ENCODE results near the gene PCP4.

Gene PCP4

DNA sequence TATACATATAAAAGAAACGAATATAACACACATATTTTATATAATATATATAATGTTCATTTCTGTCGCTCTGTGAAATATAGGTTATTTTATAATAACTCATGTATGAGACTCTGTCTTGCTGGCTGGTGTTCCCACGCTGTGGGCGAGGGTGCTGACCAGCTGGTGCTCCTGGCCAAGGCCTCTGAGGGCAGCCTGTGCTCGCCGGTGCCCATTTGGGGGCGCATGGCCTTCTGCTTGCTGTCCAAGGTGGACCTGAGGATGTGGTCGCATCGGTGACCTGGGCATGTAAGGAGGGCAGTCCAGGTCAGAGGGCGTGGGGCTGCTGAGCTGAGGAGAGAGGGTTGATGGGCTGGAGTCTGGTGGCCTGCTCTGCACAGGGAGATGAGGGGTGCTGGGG lies 1.1 kb upstream of the PCP4 start:
- Histone ChIP-seq H3K27me3 (ENCODE audit: insufficient read depth, low read length) (no peaks in the 10 kb centered on the region; the same call in 1 of the 2 replicates), H3K9ac (ENCODE audit: low read depth, low read length) (no peak overlapping the region), H3K4me3 (ENCODE audit: low read length) (no peak overlapping the region), H3K36me3 (ENCODE audit: insufficient read depth, low read length) (no peaks in the 10 kb centered on the region), H3K9me3 (ENCODE audit: insufficient read depth, low read depth, low read length) (no peaks in the 10 kb centered on the region), H3K4me1 (ENCODE audit: insufficient read depth, low read length) (0 out of 2 replicates have a peak, but pooled peaks cover 5% of the 10 kb centered on the region), H3K27ac (ENCODE audit: low read depth, low read length) (no peak overlapping the region)
- 94% methylated on average over 9 of the region's 10 CpGs for WGBS

DNA sequence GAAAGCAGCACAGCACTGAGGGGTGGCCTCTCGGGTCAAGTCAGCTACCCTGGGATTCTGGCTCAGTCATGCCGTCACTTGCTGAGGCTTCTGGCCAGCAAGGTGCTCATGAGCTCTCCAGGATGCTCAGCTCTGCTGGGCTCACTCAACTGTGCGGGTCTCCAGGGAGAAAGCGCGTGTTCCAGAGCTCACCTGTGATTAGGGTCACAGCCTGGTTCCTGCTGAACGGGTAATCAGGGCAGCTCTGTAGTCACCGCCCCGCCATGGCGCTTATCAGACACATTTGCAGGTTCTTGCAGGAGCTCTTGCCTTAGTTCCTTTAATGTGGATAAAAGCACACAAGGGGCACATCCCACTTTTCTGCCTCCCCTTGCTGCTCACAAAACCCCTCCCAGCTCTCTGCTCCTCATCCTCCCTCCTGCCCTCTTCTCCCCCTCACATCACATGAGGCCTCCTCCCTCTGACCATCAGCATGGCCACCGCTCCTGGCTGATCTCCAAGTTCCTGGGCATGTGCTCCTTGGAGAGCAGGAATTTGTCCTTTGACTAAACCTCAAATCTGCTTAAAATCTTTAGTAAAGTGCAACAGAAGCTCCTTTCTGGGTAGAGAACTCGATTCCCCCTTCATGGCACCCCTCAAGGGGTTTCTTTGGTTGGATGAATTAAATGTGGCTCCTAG lies 2.0 kb downstream of the PCP4 start:
- H3K9ac ChIP-seq (ENCODE audit: low read depth, low read length): no peak overlapping the region
- H3K27ac ChIP-seq (ENCODE audit: low read depth, low read length): no peak overlapping the region
- 0 out of 2 replicates have a peak, but pooled peaks cover 5% of the 10 kb centered on the region for H3K4me1 ChIP-seq (ENCODE audit: insufficient read depth, low read length)
- H3K9me3 ChIP-seq (ENCODE audit: insufficient read depth, low read depth, low read length): no peaks in the 10 kb centered on the region
- WGBS: 90% methylated on average over 11 of the region's 11 CpGs
- H3K36me3 ChIP-seq (ENCODE audit: insufficient read depth, low read length): no peaks in the 10 kb centered on the region
- H3K4me3 ChIP-seq (ENCODE audit: low read length): no peak overlapping the region
- H3K27me3 ChIP-seq (ENCODE audit: insufficient read depth, low read length): no peaks in the 10 kb centered on the region; the same call in 1 of the 2 replicates

DNA sequence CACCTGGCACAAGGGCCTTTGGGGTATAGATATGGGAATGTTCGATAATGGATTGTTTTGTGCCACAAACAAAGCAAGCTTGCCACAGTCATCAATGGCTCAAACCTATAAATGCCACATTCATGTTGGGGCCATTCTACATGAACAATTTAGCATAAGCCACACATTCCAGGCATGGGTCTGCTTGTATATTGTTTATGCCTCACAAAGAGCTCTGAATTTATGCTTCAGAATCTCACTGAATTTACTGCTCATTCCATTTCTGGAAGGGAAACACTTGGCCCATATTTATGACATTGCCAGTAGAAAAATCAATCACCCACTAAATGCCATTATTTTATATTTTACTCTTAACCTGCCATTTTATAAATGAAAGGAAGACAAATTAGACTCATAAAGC lies 6.4 kb downstream of the PCP4 start:
- 75% methylated on average over 1 of the region's 1 CpG for WGBS
- H3K9me3 ChIP-seq (ENCODE audit: insufficient read depth, low read depth, low read length): no peaks in the 10 kb centered on the region
- H3K4me3 ChIP-seq (ENCODE audit: low read length): no peak overlapping the region
- H3K27ac ChIP-seq (ENCODE audit: low read depth, low read length): no peak overlapping the region
- H3K27me3 ChIP-seq (ENCODE audit: insufficient read depth, low read length): no peaks in the 10 kb centered on the region
- H3K4me1 ChIP-seq (ENCODE audit: insufficient read depth, low read length): no peaks in the 10 kb centered on the region
- no peak overlapping the region for H3K9ac ChIP-seq (ENCODE audit: low read depth, low read length)
- H3K36me3 ChIP-seq (ENCODE audit: insufficient read depth, low read length): no peaks in the 10 kb centered on the region

DNA sequence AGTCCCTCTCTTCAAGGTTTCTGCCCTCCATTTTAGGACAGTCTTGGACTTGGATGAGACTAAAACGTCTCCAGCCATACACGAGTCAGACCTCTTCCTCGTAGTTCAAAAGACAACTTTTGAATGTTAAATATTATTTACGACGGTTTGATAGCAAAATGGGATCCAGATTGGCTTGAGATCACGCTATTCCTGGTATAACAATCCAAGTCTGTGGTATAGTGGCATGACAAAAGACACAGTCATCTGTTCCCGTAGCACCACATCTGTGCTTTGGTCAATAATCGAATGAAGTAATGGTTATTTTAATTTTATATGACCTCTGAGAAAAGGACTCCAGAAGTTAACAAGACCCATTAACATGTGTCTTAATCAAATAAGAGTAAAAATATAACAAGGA lies 7.0 kb downstream of the PCP4 start:
- no peaks in the 10 kb centered on the region for H3K4me1 ChIP-seq (ENCODE audit: insufficient read depth, low read length)
- H3K27me3 ChIP-seq (ENCODE audit: insufficient read depth, low read length): no peaks in the 10 kb centered on the region
- H3K9me3 ChIP-seq (ENCODE audit: insufficient read depth, low read depth, low read length): no peaks in the 10 kb centered on the region
- no peak overlapping the region for H3K4me3 ChIP-seq (ENCODE audit: low read length)
- no peak overlapping the region for H3K27ac ChIP-seq (ENCODE audit: low read depth, low read length)
- 94% methylated on average over 8 of the region's 8 CpGs for WGBS
- H3K36me3 ChIP-seq (ENCODE audit: insufficient read depth, low read length): no peaks in the 10 kb centered on the region
- H3K9ac ChIP-seq (ENCODE audit: low read depth, low read length): no peak overlapping the region

DNA sequence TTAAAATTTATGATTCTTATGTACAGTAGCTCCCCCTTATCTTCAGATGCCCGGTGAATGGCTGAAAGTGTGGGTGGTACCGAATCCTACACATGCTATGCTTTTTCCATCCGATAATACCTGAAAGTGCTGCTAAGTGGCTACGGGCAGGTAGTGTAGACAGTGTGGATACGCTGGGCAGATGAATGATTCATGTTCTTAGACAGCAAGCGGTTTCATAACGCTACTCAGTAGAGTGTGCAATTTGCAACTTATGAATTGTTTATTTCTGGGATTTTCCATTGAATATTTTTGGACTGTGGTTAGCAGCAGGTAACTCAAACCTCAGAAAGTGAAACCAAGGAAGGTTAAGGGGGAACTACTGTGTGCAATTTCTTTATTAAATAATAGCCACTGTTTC lies 7.5 kb downstream of the PCP4 start:
- Histone ChIP-seq H3K36me3 (ENCODE audit: insufficient read depth, low read length) (no peaks in the 10 kb centered on the region), H3K9me3 (ENCODE audit: insufficient read depth, low read depth, low read length) (no peaks in the 10 kb centered on the region), H3K27me3 (ENCODE audit: insufficient read depth, low read length) (no peaks in the 10 kb centered on the region), H3K9ac (ENCODE audit: low read depth, low read length) (no peak overlapping the region), H3K4me1 (ENCODE audit: insufficient read depth, low read length) (no peaks in the 10 kb centered on the region), H3K27ac (ENCODE audit: low read depth, low read length) (no peak overlapping the region), H3K4me3 (ENCODE audit: low read length) (no peak overlapping the region)
- WGBS: 95% methylated on average over 7 of the region's 7 CpGs

DNA sequence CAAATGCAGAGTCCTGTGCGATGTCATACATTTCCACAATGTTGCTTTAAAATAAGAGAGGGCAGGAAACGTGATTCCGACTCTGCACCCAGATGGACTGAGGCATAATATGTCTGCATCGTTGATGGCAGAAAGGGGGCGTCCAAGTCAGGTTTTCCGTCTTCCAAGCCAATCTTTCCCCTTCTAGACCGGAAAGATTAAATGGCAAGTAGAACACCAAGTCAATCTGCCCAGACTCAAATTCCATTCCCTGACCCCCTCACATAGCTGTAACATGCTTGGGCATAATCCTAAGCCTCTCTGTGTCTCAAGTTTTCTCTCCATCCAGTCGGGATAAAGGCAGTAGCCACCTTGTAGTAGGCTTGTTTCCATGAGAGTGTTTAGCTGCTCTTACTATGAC lies 14.4 kb downstream of the PCP4 start:
- H3K4me1 ChIP-seq (ENCODE audit: insufficient read depth, low read length): no peaks in the 10 kb centered on the region
- no peaks in the 10 kb centered on the region for H3K9me3 ChIP-seq (ENCODE audit: insufficient read depth, low read depth, low read length)
- H3K27ac ChIP-seq (ENCODE audit: low read depth, low read length): no peak overlapping the region
- H3K36me3 ChIP-seq (ENCODE audit: insufficient read depth, low read length): no peaks in the 10 kb centered on the region
- H3K4me3 ChIP-seq (ENCODE audit: low read length): no peak overlapping the region
- 90% methylated on average over 8 of the region's 8 CpGs for whole genome bisulfite sequencing
- H3K9ac ChIP-seq (ENCODE audit: low read depth, low read length): no peak overlapping the region
- H3K27me3 ChIP-seq (ENCODE audit: insufficient read depth, low read length): no peaks in the 10 kb centered on the region

GRCh38 chr21:39882151-39882838 lies 15.1 kb downstream of the PCP4 start:
- no peaks in the 10 kb centered on the region for H3K27me3 ChIP-seq (ENCODE audit: insufficient read depth, low read length)
- WGBS: 90% methylated on average over 13 of the region's 13 CpGs

DNA sequence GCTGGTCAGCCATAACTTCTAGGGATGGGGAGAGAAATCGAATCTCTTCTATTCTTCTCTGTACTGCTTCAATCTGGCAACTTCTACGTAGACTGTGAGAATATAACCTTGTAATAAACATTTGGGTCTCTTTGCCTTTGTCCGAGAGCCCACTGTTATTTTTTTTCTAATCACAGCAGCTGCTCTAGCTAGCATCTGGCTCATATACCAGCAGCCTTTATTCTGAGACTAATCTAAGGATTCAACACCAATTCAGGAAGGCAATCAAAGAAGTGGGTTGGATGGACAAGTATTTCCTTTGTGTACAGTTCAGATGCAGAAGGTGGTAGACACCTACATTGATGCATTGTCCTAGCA lies 15.6 kb downstream of the PCP4 start:
- no peaks in the 10 kb centered on the region for H3K9me3 ChIP-seq (ENCODE audit: insufficient read depth, low read depth, low read length)
- WGBS: 94% methylated on average over 3 of the region's 3 CpGs
- no peak overlapping the region for H3K9ac ChIP-seq (ENCODE audit: low read depth, low read length)

More at GRCh38 chr21:39882151-39882838, 15.1 kb downstream of the PCP4 start:
- H3K9ac ChIP-seq (ENCODE audit: low read depth, low read length): no peak overlapping the region
- H3K9me3 ChIP-seq (ENCODE audit: insufficient read depth, low read depth, low read length): no peaks in the 10 kb centered on the region
- no peaks in the 10 kb centered on the region for H3K36me3 ChIP-seq (ENCODE audit: insufficient read depth, low read length)
- no peak overlapping the region for H3K27ac ChIP-seq (ENCODE audit: low read depth, low read length)
- no peaks in the 10 kb centered on the region for H3K4me1 ChIP-seq (ENCODE audit: insufficient read depth, low read length)
- no peak overlapping the region for H3K4me3 ChIP-seq (ENCODE audit: low read length)

GRCh38 chr21:39885119-39885848 lies 18.0 kb downstream of the PCP4 start:
- Histone ChIP-seq H3K9me3 (ENCODE audit: insufficient read depth, low read depth, low read length) (no peaks in the 10 kb centered on the region), H3K4me1 (ENCODE audit: insufficient read depth, low read length) (no peaks in the 10 kb centered on the region), H3K27ac (ENCODE audit: low read depth, low read length) (no peak overlapping the region), H3K9ac (ENCODE audit: low read depth, low read length) (no peak overlapping the region), H3K27me3 (ENCODE audit: insufficient read depth, low read length) (no peaks in the 10 kb centered on the region), H3K4me3 (ENCODE audit: low read length) (no peak overlapping the region), H3K36me3 (ENCODE audit: insufficient read depth, low read length) (no peaks in the 10 kb centered on the region)
- 88% methylated on average over 17 of the region's 17 CpGs for WGBS

More for the DNA sequence above, 15.6 kb downstream of the PCP4 start:
- Histone ChIP-seq H3K27ac (ENCODE audit: low read depth, low read length) (no peak overlapping the region), H3K4me1 (ENCODE audit: insufficient read depth, low read length) (no peaks in the 10 kb centered on the region), H3K4me3 (ENCODE audit: low read length) (no peak overlapping the region), H3K36me3 (ENCODE audit: insufficient read depth, low read length) (no peaks in the 10 kb centered on the region), H3K27me3 (ENCODE audit: insufficient read depth, low read length) (no peaks in the 10 kb centered on the region)

- H3K27ac ChIP-seq (ENCODE audit: low read depth, low read length): no peak overlapping the region
- no peak overlapping the region for H3K4me3 ChIP-seq (ENCODE audit: low read length)
- no peaks in the 10 kb centered on the region for H3K4me1 ChIP-seq (ENCODE audit: insufficient read depth, low read length)
- 95% methylated on average over 9 of the region's 9 CpGs for WGBS
- no peaks in the 10 kb centered on the region for H3K9me3 ChIP-seq (ENCODE audit: insufficient read depth, low read depth, low read length)
- no peaks in the 10 kb centered on the region for H3K27me3 ChIP-seq (ENCODE audit: insufficient read depth, low read length)
- no peaks in the 10 kb centered on the region for H3K36me3 ChIP-seq (ENCODE audit: insufficient read depth, low read length)
- no peak overlapping the region for H3K9ac ChIP-seq (ENCODE audit: low read depth, low read length)
Observed at GRCh38 chr21:39888848-39889247, 21.6 kb downstream of the PCP4 start.

DNA sequence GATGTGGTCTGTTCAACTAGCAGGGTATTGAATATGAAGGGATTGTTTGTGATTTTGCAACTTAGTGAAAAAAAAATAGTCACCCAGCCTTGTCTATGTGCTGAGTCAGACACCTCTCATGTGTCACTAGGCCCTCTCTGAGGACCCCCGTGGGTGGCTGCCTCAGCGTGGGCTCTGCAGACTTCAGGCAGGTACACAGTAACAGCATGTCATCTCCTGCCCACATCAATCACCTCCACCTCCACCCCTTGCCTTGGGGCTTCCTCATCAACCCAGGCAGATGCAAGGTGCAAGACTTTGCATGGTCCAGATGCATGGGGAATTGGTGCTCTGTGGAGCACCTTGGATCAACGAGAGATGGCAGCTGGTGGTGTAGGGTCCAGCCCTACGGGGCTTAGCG lies 23.9 kb downstream of the PCP4 start:
- Histone ChIP-seq H3K36me3 (ENCODE audit: insufficient read depth, low read length) (no peaks in the 10 kb centered on the region), H3K9me3 (ENCODE audit: insufficient read depth, low read depth, low read length) (no peaks in the 10 kb centered on the region), H3K9ac (ENCODE audit: low read depth, low read length) (no peak overlapping the region), H3K27me3 (ENCODE audit: insufficient read depth, low read length) (no peaks in the 10 kb centered on the region), H3K4me1 (ENCODE audit: insufficient read depth, low read length) (no peaks in the 10 kb centered on the region), H3K27ac (ENCODE audit: low read depth, low read length) (no peak overlapping the region), H3K4me3 (ENCODE audit: low read length) (no peak overlapping the region)
- 94% methylated on average over 5 of the region's 5 CpGs for WGBS
